ENCODE results near the gene TAS2R41.

The TAS2R41 gene

DNA sequence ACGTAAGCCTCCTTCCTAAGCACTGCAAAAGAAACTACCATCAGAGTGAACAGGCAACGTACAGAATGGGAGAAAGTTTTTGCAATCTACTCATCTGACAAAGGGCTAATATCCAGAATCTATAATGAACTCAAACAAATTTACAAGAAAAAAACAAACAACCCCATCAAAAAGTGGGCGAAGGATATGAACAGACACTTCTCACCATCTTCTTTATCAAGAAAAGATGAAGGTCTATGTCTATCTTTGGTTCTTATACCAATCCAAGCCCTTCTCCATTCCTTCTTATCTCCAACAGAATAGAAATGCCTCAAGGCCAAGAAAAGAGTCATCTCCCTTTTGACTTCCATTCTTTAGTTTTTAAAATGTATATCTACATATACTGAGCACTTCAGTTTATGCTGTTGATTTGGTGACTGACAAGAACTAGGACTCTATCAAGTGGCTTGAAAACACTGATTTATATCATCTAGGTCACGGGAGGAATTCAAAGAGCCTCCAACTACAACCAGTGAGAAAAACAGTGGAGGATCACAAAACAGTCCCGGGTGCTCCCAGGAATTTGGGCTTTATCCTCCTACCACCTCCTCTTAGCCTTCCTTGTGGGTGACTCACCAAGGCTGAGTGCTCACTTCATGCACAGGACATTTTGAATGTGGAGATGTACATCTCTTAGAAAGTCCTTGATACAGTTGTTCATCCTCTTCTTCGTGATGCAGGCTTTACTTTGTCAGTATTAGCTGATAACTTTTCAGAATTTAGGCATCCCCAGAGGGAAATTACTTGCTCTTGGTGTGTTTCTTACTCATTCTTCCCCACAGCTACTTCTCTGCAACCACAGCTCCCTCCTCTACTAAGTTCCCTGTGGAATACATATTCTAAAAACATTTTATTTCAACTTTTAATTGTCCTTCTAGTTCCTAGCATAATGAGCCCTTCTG is 15.4 kb downstream of the TAS2R41 start:
- DNase-seq: no peak

DNA sequence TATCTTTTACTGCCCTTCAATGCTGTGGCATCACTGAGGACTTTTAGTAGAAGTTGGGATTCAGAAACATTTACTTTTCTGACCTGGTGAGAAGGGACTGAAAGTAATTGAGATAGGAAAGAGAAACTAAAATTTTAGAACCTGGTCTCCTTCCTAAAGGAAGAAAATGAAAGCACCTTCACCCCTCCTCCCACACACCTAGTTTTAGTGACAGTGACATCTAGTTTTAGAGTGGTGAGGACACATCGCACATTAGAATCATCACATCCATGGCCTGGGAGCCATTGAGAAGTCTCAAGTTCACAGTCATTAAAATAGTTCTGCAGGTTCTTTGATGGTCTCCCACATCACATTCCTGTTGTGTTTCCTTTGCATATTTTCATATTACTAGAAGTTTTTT is 16.1 kb downstream of the TAS2R41 start:
- no peak for DNase-seq

GRCh38 chr7:143494622-143495021 is 16.9 kb downstream of the TAS2R41 start:
- DNase-seq: no peak

GRCh38 chr7:143495851-143496250 is 18.2 kb downstream of the TAS2R41 start:
- DNase-seq: no peak

- DNase-seq: no peak
These were observed 18.6 kb downstream of the TAS2R41 start for GRCh38 chr7:143496263-143496662.

- no peak for DNase-seq
These were observed 19.5 kb downstream of the TAS2R41 start for GRCh38 chr7:143497008-143497795.

DNA sequence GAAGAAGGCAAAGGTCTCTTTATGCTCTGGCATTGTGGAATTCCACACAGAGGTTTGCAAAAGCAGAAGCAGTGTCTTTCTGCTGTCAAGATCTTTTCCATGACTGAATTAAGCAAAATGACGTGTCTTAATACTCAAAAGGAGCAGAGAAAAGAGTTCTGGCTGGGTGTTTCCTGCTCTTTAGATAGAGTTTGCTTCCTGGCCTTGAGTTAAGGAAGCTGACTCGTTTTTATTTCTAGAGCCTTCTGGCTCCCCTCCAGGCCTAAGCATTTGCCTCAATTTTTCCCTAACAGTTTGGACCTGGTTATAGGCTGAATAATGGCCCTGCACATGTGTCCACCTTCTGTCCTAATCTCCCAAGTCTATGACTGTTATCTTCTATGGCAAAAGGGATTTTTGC is 21.6 kb downstream of the TAS2R41 start:
- DNase-seq: no peak

- DNase-seq: no peak
These were observed 22.2 kb downstream of the TAS2R41 start for GRCh38 chr7:143499743-143500348.

- no peak for DNase-seq
These were observed 25.6 kb downstream of the TAS2R41 start for GRCh38 chr7:143503261-143503660.

GRCh38 chr7:143504215-143504936 is 26.7 kb downstream of the TAS2R41 start:
- no peak for DNase-seq

GRCh38 chr7:143504937-143505297 is 27.2 kb downstream of the TAS2R41 start:
- DNase-seq: no peak

GRCh38 chr7:143505838-143506237 is 28.2 kb downstream of the TAS2R41 start:
- DNase-seq: no peak

GRCh38 chr7:143507094-143507518 is 29.4 kb downstream of the TAS2R41 start:
- DNase-seq: no peak

- DNase-seq: no peak
These were observed 29.9 kb downstream of the TAS2R41 start for GRCh38 chr7:143507534-143508055.

GRCh38 chr7:143510854-143511592 is 33.4 kb downstream of the TAS2R41 start:
- no peak for DNase-seq

- DNase-seq: no peak
These were observed 33.9 kb downstream of the TAS2R41 start for GRCh38 chr7:143511593-143512047.

GRCh38 chr7:143512488-143513340 is 35.0 kb downstream of the TAS2R41 start:
- DNase-seq: no peak

- no peak for DNase-seq
These were observed 36.8 kb downstream of the TAS2R41 start for GRCh38 chr7:143514487-143514886.

Measured in amygdala (tissue), 56 donors.